ENCODE measurements around the gene PRRG2.

PRRG2 gene

DNA sequence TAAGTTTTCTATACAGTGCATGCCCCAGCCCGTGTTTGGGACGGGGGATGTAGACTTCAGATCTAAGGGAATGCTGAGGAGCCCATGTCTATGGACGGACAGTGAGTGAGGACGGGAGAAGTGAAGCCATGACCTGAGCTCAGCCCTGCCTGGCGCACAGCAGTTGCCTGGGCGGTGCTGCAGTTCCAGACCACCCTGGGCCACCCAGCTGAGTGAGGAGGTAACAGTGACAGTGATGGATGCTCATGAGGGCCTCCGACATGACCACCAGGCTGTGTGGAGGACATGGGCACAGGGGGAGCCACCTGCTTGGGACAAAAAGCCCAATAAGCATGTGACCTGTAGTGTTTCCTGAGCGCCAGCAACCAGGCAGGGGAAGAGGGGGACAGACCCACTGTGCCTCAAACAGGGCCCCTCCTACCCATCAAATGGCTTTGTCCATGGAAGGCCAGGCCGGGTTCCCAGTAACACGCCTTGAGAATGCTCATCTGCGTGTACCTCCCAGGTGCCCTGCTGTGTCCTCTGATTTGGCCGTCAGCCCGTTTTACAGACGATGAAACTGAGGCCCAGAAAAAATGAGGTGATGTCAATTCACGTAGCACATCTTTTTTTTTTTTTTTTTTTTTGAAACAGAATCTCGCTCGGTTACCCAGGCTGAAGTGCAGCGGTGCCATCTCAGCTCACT lies 23.3 kb upstream of the PRRG2 start:
- FAIRE-seq: no peak

DNA sequence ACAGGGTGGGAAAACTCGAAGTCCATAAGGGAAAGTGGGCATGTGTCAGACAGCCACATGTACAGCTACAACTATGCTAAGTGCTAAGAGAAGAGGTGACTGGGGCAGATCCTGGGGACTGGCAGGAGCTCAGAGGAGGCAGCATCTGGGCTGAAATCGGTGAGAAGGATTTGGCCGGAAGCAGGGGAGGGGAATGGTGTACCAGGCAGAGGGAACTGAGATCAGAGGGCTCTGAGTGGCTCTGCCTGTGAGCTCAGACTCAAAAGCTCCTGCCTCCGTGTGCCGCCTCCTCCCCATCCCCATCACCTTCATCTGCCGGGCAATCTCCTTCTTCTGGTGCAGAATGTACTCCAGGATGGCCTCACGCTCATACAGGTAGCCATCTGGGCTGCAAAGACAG lies 22.5 kb upstream of the PRRG2 start:
- FAIRE-seq: no peak

DNA sequence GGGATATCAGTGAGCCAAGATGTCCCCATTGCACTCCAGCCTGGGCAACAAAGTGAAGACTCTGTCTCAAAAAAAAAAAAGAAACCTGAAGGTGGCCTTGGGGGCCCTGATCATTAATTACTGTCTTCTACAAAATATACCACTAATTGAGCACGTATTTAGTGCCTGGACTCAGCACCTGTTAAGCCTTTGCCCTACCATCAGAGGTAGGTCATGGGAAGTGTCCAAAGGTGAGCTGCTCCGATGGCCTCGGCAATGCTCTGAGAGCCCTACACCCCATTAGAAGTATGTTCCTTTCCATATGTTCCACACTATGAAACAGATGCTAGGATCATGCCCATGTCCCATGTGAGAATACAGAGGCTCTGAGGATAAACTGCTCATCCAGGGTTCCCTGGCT lies 21.7 kb upstream of the PRRG2 start:
- FAIRE-seq: no peak

DNA sequence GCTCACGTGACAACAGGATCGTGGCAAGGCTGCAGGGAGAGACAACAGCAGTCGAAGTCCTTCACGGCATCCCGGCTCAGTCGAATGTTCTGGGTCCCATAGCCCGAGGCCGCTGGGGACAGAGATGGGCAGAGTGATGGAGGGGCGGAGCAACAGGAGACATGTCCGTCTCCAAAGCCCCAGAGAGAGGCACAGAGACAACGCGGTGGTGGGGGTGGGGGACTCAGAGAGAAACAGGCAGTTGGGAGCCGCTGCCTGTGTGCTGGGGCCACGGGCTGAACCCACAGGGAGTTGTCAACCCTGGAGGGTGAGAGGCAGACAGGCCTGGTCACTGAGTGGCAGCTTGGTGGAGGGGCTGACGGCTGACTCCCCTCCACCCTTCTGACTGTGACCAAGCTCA lies 21.2 kb upstream of the PRRG2 start:
- no peak for FAIRE-seq

DNA sequence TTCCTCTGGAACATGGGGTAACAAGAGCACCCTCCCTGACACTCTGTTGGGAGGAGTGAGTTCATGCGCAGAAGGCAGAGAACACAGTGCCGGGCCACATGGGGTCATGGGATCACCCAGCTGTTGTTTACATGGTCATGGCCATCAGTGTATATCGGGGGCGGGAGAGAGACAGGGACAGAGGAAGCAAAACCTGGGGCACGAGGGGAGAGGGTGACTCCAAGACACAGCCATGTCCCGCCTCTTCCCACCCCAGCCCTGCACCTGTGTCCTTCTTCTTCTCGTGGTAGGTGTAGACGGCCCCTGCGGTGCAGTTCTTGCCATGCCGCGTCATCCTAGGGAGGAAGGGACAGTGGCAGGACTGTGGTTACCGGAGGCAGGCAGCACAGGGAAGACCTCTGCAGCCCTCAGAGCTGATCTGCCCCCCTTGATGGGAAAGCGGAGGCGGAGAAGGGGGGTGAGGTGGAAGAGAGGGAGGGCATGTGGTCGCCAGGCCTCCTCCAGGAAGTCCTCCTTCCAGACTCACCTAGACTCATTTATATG lies 20.7 kb upstream of the PRRG2 start:
- FAIRE-seq: no peak

DNA sequence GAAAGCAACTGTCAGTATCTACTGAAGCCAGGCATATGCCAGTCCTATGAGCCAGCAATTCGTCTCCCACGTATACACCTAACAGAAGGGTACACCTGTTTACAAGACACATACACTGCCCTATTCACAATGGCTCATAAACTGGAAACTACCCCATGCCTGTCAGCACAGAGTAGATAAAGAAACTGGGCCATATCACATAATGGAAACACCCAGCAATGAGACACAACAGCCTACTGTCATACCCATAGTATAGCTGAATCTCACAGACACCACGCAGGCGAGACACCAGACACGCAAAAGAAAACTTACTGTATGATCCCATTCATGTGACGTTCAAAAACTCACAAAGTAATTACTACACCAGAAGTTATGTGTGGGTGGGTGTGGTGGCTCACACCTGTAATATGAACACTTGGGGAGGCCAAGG lies 16.5 kb upstream of the PRRG2 start:
- no peak for FAIRE-seq

DNA sequence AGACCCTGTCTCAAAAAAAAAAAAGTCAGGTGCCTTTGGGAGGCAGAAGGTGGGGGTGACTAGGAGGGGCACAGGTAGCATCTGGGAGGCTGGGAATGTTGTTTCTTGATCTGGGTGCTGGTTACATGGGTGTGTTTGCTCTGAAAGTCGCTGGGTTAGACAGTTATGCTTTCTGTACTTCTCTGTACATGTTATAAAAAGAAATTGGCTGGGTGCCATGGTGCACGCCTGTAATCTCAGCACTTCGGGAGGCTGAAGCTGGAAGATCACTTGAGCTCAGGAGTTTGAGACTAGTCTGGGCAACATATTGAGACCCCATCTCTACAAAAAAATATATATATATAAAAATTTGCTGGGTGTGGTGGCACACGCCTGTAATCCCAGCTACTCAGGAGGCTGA lies 15.9 kb upstream of the PRRG2 start:
- no peak for FAIRE-seq

DNA sequence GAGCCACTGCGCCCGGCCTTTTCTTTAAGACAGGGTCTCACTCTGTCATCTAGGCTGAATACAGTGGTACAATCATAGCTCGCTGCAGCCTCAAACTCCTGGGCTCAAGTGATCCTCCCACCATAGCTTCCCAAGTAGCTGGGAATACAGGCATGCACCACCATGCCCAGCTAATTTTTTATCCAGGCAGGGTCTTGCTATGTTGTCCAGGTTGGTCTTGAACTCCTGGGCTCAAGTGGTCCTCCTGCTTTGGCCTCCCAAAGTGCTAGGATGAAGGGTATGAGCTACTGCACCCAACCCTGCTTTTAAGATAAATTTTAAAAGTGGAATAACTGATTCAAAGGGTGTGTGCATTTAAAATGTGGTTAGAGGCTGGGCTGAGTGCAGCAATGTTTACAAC lies 14.8 kb upstream of the PRRG2 start:
- no peak for FAIRE-seq

DNA sequence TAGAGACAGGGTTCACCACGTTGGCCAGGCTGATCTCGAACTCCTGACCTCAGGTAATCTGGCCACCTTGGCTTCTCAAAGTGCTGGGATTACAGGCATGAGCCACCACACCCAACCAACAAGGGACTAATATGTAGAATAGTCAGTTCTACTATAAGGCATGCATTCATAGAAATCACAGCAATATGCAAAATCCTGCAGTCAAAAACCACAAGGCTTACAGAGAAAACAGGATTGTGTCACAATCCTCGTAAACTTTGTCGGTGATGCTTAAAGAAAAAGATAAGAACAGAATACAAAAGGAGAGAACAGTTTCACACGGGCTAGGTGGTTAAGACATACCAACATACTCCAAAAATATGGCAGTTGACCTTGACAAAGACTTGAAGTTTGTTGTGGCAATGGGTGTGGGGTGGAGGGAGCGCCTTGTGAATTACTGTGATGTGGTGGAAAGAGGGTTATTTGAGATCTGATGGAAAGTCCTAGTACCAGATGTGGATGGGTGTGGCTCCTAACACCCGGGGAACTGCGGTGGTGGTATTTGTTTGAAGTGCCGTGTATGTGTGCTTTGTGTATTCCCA lies 13.2 kb upstream of the PRRG2 start:
- FAIRE-seq: no peak

DNA sequence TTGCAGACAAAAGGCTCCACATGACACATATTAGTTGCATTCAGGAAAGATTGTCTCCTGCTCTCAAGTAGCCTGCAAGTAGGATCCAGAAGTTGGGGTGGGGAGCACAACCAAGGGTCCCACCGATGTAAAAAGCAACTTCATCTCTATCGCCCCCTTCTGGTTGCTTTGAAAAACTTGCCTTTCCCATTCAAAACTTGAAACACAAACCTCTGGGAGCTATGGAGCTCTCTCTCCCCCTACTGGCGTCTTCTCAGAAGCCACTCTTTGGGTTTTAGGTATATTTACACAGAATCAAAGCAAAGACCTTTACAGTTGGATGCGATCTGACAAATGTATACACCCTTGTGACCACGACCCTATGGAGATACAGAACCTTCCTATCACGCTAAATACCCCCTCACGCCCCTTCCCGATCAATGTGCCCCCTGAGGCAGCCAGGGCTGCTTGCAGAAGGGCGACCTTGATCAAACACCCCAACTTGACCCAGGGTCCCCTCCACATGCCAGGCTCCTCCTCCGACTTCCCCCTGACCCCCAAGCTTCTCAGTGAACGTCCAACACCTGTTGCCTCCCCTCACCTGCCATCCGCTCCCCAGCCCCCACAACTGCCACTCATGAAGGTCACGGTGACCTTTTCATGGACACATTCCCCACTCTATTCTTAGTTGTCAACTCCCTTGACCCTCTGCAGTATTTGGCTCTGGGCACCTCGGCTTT lies 10.8 kb upstream of the PRRG2 start:
- peak; percentile 65 for FAIRE-seq

DNA sequence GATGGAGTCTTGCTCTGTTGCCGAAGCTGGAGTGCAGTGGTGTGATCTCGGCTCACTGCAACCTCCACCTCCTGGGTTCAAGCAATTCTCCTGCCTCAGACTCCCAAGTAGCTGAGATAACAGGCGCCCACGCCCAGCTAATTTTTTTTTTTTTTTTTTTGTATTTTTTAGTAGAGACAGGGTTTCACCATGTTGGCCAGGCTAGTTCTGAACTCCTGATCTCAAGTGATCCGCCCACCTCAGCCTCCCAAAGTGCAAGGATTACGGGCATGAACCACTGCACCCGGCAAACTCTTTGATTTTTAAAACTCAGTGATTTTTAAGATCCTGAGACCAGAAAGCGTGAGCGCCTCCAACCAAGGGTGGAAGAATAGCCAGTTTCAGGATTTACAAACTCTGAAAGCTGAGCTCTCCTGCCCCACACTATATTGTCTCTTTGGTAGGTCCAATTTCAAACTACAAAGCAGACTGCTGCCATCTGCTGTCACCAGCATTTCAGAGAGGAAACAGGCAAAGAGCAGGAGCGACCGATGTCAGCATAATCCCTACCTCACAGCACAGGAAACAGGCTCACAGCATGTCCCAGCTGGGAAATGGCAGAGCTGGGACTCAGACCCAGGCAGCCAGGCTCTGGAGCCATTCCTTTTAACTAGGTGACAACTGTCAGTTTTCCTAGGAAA lies 10.0 kb upstream of the PRRG2 start:
- no peak for FAIRE-seq

DNA sequence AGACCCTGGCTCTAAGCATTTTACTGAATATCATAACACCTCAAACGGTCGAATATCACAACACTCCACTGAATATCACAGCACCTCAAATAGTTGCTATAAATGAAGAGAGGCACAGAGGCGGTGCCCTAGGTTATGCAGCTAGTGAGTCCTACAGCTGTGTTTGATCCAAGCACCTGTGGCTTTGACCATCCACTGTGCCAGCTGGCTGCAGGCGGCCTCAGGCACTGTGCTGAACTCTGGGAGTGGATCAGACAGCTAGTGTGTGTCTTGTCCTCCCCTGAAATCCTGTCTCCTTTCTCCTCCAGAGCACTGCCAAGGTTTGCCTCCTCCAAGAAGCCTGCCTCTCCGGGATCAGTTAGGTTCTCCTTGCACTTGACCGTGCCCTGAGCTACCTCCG lies 8.1 kb upstream of the PRRG2 start:
- no peak for FAIRE-seq

DNA sequence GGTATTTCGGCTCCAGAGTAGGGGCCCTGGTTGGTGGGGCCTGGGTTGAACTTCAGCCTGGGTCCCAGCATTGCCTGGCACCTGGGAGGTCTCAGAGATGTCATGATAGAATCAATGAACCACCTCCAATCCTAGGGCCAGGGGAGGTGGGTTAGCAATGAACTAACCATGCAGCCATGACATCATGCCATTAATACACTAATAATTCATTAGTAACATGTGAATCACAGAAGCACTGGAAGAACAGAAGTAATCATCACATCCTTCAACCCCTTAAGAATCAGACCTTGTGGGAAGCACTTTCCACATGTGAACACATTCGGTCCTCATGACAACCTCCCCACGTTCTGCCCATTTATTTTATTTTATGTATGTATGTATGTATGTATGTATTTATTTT lies 7.7 kb upstream of the PRRG2 start:
- FAIRE-seq: no peak

DNA sequence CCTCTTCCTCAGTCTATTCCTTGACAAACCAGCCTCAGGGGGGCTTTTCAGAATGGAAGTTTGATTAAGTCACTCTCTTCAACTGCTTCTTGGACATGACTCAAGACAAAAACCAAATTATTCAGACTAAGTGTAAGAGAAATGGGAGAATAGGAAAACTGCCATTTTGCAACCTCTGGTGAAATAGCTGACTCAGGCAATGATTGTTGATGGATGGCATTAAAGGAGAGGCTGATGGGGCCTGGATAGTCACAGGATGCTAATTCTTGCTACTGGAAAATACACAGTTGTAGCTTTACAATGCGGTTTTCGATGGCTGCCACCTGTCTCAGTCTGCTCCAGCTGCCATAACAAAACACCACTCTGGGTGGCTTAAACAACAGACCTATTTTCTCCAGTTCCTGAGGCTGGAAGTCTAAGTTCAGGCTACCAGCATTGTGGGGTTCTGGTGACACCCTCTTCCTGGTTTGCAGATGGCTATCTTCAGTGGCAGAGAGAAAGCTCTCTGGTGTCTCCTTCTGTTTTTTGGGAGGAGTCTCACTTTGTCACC lies 6.8 kb upstream of the PRRG2 start:
- FAIRE-seq: no peak

DNA sequence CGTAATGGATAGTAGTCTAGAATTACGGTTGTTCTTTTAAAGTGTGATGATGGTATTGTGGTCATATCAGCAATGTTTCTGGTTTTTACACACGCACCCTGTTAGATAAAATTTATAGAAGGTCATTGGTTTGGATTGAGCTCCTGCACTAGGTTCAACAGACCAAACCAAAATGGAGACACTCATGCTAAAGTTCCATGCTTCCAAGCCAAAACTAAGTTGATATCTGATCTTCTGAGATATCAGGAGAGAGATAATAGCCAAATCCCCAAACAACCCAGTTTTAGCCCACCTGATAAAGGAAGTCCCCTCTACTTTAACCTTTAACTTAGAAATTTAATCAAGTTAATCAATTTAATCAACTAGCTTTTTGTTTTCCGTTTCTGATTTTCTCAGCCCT lies 1.9 kb upstream of the PRRG2 start:
- no peak for FAIRE-seq

DNA sequence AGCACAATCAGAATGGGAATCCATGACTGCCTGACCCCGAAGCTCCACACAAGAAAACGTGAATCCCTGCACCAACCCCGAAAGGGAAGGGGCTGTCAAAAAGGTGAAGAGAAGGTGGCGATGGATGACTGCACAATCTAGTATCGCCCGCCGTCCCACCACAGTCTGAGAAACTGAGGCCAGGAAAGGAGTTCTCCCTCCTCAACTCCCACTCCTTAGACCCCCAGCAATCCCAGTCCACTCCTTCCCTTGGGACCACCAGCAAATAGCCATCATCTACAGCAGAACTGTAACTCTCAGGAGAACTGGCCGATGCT lies 1.2 kb upstream of the PRRG2 start:
- no peak for FAIRE-seq

DNA sequence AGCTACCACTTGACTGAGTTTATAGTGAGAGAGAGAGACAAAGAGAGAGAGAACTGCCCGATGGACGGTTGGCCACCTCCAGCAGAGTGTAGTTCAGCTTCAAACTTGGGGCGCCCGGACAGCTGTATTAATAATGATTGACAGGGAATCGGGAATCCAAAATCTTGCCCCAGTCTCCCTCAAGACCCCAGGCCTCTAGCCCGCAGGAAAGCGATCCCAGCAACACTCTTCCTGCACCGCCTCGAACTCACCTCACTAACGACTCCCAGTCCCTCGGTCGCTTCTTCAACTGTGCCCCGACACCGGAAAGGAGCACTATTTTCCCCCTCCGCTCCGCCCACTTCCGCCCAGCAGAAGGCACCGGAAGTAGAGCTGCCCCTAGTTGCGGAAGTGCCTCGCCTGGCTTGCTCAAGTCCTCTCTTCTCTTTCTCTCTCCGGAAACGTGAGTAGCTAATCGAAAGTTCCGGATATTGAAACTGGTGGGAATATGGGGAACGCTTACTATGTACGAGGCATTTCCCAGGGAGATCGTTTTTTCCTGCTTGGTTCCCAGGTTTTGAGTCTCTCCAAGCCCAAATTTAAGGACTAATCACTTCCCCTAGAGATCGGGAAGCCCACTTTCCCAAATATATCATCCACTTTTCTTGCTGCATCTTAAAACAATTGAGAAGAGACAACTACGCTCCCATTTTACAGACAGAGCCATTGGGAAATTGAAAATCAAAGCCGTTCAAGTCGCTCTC lies 681 bp upstream of the PRRG2 start, which contains the start of gene NOSIP:
Gene NOSIP (minus strand): TSS at position 293 of the 743 bp plus-strand sequence. CDS start 19,865 bp downstream, outside the sequence.
- FAIRE-seq: peak; percentile 20

DNA sequence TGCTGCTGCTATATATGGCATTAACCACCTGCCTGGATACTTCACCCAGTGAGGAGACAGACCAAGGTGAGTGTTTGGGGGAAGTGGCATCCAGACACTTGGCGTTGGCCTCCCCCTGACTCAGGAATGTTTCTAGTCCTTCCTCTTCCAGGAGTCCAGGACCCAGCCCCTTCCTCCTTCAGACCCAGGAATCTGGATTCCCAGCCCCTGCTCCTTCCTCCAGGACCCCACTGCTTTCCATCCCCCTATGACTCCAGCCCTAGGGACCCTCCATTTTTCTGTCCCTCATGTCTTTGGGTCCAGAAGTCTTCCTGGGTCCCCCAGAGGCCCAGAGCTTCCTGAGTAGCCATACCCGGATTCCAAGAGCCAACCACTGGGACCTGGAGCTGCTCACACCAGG lies 2.1 kb downstream of the PRRG2 start:
- no peak for FAIRE-seq

DNA sequence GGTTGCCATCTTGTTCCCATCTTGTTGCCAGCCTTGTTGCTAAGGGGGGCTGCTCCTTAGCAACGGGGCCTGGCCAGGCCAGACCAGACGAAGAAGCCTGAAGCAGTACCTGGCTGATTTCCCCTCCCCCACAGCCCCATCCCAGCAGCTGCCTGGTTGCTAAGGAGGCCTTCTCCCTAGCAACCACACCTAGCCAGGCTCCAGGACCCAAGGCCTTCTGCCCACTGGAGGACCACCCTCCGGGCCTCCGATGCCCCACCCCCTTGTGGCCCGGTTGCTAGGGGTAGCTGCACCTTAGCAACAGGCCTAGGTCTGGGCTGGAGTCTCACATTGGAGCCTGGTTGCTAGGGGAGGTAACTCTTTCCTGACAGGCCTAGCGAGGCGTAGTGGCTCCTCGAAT lies 3.9 kb downstream of the PRRG2 start:
- FAIRE-seq: no peak

DNA sequence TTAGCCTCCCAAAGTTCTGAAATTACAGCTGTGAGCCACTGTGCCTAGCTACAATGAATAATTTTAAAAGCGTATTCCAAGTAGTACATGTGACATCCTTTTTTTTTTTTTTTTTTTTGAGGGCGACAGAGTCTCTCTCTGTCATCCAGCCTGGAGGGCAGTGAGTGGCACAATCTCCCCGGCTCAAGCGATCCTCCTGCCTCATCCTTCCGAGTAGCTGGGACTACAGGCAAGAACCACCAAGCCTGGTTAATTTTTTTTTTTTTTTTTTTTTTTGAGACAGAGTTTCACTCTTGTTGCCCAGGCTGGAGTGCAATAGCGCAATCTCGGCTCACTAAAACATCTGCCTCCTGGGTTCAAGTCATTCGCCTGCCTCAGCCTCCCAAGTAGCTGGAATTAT lies 6.1 kb downstream of the PRRG2 start:
- no peak for FAIRE-seq

DNA sequence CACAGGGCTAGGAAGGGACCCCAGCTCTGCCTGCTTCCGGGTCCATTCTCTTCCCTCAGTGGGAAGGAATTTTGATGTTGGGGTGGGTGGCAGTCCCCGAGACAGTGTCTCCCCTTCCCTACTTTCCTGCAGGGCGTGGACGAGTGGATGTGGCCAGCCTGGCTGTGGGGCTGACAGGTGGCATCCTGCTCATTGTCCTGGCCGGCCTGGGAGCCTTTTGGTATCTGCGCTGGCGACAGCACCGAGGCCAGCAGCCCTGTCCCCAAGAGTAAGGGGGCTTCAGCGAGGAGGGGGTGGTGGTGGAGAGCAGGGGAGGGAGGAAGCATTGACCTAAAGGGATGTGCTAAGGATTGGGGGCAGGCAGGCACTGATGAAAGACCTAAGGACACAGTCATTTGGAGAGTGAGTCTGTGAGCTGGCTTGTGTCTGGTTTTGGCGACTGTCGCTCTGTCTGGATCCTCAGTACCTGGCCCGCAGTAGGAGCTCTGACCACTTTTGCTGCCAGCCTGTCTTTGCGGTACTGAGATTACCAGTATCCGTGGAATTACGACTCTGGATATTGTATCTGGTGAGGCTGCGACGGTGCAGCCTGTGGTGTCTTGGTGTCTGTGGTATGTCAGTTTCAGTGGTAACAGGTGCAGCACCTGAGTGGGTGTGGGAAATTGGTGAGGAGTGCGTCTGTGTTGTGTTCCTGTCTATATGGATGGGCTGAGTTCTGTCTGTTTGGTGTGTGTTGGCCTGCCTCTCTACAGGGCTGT lies 7.4 kb downstream of the PRRG2 start:
- no peak for FAIRE-seq

DNA sequence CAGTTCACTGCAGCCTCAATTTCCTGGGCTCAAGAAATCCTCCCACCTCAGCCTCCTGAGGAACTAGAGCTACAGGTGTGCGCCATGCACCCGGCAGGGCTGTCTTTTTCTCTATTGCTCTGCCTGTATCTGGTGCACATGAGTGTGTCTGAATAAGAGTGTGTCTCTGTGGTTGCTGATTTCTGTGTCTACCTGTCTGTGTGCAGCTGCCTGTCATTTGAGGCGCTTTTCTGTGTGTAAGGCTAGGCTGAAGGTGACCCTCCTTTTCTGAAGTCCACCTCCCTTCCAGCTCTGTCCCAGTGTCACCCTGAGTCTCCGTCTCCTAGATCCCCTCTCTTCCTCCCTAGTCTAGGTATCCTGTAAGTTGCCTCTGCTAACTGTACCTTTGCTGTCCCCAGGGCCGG lies 8.4 kb downstream of the PRRG2 start:
- FAIRE-seq: no peak

Data from TTC549 (cell line).